HL-60 (cell line): ENCODE measurements around the gene SPDEF.

Experiments used
- CTCF ChIP-seq: IDR thresholded peaks from one replicate; pipeline ENCODE4 v1.5.1; 2011; ENCODE audit warnings: low read length, control low read depth, inconsistent platforms; ENCODE audit not compliant: insufficient read depth
- GABPA ChIP-seq: IDR thresholded peaks from 2 replicates; pipeline ENCODE4 v1.6.1; 2012; ENCODE audit warnings: low read depth
- POLR2AphosphoS5 ChIP-seq: IDR thresholded peaks from 2 replicates; pipeline ENCODE4 v1.6.1; 2012; ENCODE audit warnings: low read depth
- REST ChIP-seq: IDR thresholded peaks from 2 replicates; pipeline ENCODE4 v1.6.1; 2012; ENCODE audit warnings: low read depth; ENCODE audit not compliant: insufficient replicate concordance
- SPI1 ChIP-seq: IDR thresholded peaks from 2 replicates; pipeline ENCODE4 v1.6.1; 2012; ENCODE audit warnings: low read depth, mild to moderate bottlenecking, borderline replicate concordance

GRCh38 chr6:34532230-34532629 lies 23.9 kb downstream of the SPDEF start:
- TF ChIP-seq CTCF (no peak), REST (no peak), POLR2AphosphoS5 (no peak), GABPA (no peak), SPI1 (no peak)
